ENCODE measurements around the gene PTPRT. TPM values are rescaled to one million over a fixed set of nuclear protein-coding genes. Genes with fewer than 3 reads are reported as not detected.

Gene PTPRT
- total and polyA plus RNA-seq, 2 experiments from 2014 or later: not detected

DNA sequence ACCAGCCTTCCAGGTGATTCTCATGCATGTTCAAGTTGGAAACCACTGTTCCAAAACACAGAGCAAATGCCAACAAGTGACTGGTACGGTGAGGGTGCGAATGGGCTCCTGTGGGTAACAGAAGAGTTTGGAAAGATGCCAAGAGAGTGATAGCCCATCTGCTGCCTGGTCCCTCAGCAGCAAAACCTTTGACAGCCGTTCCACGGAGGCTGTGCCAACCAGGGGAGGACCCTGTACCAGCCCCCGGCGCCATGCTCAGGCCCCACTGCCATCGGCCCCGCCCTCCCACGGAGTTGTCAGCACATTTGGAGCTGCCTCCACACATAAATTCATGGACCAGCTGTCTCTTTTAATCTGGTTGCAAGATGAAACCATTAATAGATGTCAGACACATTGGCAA is 4.4 kb upstream of the PTPRT start:
- peaks cover 89% of the 10 kb centered on the region for H3K9me3 Mint-ChIP-seq
- TF ChIP-seq CREB1 (CRISPR knock-in tag; IDR thresholded peaks at IDR 0.05; ENCODE audit: low read depth) (no peak), EZH2 (IDR thresholded peaks at IDR 0.05; ENCODE audit: low read depth, unreplicated experiment) (no peak), JUNB (IDR thresholded peaks at IDR 0.05; ENCODE audit: unreplicated experiment) (no peak), EZH2phosphoT487 (IDR thresholded peaks at IDR 0.05; ENCODE audit: unreplicated experiment) (no peak), ZNF114 (CRISPR knock-in tag; IDR thresholded peaks at IDR 0.05) (no peak), ZNF331 (CRISPR knock-in tag; IDR thresholded peaks at IDR 0.05; ENCODE audit: low read depth) (no peak), ETS1 (IDR thresholded peaks at IDR 0.05) (no peak), POLR2AphosphoS5 (IDR thresholded peaks at IDR 0.05; ENCODE audit: low read depth) (no peak), REST (IDR thresholded peaks at IDR 0.05; ENCODE audit: unreplicated experiment) (no peak), STAT1 (IDR thresholded peaks at IDR 0.05; ENCODE audit: unreplicated experiment) (no peak), NANOG (IDR thresholded peaks at IDR 0.05; ENCODE audit: borderline replicate concordance) (no peak)
- TF ChIP-seq, protein P1, sequence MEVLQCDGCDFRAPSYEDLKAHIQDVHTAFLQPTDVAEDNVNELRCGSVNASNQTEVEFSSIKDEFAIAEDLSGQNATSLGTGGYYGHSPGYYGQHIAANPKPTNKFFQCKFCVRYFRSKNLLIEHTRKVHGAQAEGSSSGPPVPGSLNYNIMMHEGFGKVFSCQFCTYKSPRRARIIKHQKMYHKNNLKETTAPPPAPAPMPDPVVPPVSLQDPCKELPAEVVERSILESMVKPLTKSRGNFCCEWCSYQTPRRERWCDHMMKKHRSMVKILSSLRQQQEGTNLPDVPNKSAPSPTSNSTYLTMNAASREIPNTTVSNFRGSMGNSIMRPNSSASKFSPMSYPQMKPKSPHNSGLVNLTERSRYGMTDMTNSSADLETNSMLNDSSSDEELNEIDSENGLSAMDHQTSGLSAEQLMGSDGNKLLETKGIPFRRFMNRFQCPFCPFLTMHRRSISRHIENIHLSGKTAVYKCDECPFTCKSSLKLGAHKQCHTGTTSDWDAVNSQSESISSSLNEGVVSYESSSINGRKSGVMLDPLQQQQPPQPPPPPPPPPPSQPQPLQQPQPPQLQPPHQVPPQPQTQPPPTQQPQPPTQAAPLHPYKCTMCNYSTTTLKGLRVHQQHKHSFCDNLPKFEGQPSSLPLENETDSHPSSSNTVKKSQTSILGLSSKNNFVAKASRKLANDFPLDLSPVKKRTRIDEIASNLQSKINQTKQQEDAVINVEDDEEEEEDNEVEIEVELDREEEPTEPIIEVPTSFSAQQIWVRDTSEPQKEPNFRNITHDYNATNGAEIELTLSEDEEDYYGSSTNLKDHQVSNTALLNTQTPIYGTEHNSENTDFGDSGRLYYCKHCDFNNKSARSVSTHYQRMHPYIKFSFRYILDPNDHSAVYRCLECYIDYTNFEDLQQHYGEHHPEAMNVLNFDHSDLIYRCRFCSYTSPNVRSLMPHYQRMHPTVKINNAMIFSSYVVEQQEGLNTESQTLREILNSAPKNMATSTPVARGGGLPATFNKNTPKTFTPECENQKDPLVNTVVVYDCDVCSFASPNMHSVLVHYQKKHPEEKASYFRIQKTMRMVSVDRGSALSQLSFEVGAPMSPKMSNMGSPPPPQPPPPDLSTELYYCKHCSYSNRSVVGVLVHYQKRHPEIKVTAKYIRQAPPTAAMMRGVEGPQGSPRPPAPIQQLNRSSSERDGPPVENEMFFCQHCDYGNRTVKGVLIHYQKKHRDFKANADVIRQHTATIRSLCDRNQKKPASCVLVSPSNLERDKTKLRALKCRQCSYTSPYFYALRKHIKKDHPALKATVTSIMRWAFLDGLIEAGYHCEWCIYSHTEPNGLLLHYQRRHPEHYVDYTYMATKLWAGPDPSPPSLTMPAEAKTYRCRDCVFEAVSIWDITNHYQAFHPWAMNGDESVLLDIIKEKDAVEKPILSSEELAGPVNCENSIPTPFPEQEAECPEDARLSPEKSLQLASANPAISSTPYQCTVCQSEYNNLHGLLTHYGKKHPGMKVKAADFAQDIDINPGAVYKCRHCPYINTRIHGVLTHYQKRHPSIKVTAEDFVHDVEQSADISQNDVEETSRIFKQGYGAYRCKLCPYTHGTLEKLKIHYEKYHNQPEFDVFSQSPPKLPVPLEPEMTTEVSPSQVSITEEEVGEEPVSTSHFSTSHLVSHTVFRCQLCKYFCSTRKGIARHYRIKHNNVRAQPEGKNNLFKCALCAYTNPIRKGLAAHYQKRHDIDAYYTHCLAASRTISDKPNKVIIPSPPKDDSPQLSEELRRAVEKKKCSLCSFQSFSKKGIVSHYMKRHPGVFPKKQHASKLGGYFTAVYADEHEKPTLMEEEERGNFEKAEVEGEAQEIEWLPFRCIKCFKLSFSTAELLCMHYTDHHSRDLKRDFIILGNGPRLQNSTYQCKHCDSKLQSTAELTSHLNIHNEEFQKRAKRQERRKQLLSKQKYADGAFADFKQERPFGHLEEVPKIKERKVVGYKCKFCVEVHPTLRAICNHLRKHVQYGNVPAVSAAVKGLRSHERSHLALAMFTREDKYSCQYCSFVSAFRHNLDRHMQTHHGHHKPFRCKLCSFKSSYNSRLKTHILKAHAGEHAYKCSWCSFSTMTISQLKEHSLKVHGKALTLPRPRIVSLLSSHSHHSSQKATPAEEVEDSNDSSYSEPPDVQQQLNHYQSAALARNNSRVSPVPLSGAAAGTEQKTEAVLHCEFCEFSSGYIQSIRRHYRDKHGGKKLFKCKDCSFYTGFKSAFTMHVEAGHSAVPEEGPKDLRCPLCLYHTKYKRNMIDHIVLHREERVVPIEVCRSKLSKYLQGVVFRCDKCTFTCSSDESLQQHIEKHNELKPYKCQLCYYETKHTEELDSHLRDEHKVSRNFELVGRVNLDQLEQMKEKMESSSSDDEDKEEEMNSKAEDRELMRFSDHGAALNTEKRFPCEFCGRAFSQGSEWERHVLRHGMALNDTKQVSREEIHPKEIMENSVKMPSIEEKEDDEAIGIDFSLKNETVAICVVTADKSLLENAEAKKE (CRISPR knock-in tag; IDR thresholded peaks at IDR 0.05): no peak
- TF ChIP-seq, protein P2, sequence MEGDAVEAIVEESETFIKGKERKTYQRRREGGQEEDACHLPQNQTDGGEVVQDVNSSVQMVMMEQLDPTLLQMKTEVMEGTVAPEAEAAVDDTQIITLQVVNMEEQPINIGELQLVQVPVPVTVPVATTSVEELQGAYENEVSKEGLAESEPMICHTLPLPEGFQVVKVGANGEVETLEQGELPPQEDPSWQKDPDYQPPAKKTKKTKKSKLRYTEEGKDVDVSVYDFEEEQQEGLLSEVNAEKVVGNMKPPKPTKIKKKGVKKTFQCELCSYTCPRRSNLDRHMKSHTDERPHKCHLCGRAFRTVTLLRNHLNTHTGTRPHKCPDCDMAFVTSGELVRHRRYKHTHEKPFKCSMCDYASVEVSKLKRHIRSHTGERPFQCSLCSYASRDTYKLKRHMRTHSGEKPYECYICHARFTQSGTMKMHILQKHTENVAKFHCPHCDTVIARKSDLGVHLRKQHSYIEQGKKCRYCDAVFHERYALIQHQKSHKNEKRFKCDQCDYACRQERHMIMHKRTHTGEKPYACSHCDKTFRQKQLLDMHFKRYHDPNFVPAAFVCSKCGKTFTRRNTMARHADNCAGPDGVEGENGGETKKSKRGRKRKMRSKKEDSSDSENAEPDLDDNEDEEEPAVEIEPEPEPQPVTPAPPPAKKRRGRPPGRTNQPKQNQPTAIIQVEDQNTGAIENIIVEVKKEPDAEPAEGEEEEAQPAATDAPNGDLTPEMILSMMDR (conservative IDR thresholded peaks at IDR 0.05; ENCODE audit: low read depth in 2 of 2): no peak
- Histone ChIP-seq H3F3A (replicated peaks; ENCODE audit: low read depth) (no peaks in the 10 kb centered on the region), H3K4me2 (no peak overlapping the region), H2AFZ (no peak overlapping the region), H4K20me1 (replicated peaks; ENCODE audit: insufficient read depth) (no peaks in the 10 kb centered on the region), H3K36me3 (ENCODE audit: insufficient read depth) (no peaks in the 10 kb centered on the region), H3K27ac (ENCODE audit: low read depth) (no peak overlapping the region), H3K27me3 (ENCODE audit: insufficient read depth) (peaks cover 28% of the 10 kb centered on the region), H3K4me1 (ENCODE audit: insufficient read depth) (no peaks in the 10 kb centered on the region), H3K79me2 (replicated peaks; ENCODE audit: insufficient read depth) (no peaks in the 10 kb centered on the region), H3K9me2 (ENCODE audit: insufficient read depth) (no peaks in the 10 kb centered on the region), H3K4me3 (no peak overlapping the region)
- no peak overlapping the region for H3K27ac Mint-ChIP-seq
- H3K36me3 Mint-ChIP-seq (ENCODE audit: low read depth): peaks cover 21% of the 10 kb centered on the region; the same call in 2 of the 3 replicates
- H3K4me3 Mint-ChIP-seq: no peak overlapping the region
- peaks cover 10% of the 10 kb centered on the region for H3K27me3 Mint-ChIP-seq (ENCODE audit: insufficient read depth, low read depth, poor library complexity)
- no peak for DNase-seq (ENCODE audit: low spot score)
- no peak for ATAC-seq
- peaks cover 4% of the 10 kb centered on the region; the same call in 2 of the 3 replicates for H3K4me1 Mint-ChIP-seq
